Mucosa of gallbladder (tissue), 1 donor: ENCODE results near the gene KLHL12. TPM values are rescaled to one million over a fixed set of nuclear protein-coding genes. Genes with fewer than 3 reads are reported as not detected.

Experiments used
- DNase-seq: peaks from one replicate; pipeline ENCODE4 v3.0.0-alpha.2; 2020; ENCODE audit warnings: low spot score
- total RNA-seq: library from RNA; stranded (reverse); gene quantifications from one replicate; pipeline ENCODE4 v1.2.1, GENCODE V29; 2021
- donor health status: DM: no; HTN: no; CAD: no.

KLHL12 gene
- total RNA-seq, 1 donor from 2014 or later = 26.8 TPM

DNA sequence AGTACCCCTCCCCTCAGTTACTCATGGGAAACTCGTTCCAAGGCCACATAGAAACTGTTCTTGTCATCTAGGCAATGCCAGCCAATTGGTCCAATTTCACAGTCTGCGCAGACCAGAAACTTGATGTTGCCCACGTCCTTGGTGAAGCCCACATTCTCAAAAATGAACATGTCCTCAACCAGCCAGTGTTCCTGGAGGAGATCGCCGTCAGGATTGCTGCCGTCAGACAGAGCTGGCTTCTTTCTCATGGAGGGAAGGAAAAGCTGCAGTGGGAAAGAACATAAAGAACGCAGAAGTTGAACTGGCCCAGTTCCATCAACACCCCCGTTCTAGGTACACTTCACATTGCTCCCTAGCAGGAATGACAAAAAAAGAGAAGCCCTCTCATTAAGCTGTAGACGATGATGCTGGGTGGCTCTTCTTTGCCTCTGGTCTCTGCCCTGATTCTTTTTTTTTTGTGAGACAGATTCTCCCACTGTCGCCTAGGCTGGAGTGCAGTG, 46.0 kb downstream of the KLHL12 start:
- DNase-seq = no peak

DNA sequence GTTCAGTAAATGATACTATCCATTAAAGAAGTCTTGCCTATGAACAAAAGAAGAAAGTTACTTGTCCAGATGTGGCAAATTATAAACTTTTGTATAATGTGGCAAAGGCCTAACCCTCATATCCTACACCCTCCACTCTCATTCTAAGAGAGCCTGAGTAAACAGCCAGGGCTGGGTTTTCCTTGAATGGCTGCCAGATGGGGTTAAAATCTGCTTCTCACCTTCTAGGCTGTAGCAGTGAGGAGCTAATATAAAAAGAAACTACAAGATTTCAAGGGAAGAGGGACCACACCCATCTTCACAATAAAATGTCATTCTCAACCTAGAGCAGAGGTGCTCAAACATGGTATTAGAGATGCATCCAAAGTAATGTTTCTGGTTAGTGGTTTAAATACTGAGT, 47.0 kb downstream of the KLHL12 start:
- no peak for DNase-seq

DNA sequence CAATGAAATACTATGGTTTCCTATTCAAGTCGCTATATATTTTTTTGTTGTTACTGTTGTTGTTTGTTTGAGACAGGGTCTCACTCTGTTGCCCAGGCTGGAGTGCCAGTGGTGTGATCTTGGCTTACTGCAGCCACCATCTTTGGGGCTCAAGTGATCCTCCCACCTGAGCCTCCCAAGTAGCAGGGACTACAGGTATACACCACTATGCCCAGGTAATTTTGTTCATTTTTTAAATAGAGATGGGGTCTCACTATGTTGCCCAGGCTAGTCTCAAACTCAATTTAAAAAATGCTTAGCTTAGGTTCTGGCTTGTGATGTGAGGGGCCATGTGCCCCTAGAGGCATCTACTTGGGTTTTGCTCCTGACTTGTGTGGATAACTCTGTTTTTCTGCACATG, 47.9 kb downstream of the KLHL12 start:
- no peak for DNase-seq

DNA sequence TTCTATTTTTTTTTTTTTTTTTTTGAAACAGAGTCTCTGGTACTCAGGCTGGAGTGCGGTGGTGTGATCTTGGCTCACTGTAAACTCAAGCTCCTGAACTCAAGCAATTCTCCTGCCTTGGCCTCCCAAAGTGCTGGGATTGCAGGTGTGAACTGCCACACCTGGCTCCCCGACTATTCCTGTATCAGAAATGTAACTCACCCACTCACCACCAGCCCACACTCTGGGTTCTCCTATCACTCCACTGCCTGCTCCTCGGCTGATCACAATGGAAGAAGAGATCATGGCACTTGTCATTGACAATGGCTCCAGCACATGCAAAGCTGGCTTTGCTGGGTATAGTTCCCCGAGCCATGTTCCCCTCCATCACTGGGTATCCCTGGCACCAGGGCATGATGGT, 54.0 kb downstream of the KLHL12 start:
- no peak for DNase-seq

DNA sequence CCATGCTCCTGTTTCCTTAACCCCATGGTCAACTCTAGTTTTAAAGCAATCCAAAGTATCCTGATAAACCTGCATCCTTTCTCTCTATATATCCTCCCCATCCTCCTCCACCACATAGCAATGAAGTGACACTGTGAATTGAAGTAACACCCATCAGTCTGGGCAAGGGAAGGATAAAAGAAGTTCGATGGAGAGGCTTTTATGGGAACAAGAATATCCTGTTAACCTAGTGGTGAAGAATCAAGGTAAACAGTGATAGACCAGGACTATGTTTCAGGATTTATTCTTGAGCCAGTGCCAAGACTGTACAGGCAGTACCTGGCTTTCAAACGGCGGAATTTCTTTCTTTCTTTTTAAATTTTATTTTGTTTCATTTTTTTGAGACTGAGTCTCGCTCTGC, 55.7 kb downstream of the KLHL12 start:
- no peak for DNase-seq

DNA sequence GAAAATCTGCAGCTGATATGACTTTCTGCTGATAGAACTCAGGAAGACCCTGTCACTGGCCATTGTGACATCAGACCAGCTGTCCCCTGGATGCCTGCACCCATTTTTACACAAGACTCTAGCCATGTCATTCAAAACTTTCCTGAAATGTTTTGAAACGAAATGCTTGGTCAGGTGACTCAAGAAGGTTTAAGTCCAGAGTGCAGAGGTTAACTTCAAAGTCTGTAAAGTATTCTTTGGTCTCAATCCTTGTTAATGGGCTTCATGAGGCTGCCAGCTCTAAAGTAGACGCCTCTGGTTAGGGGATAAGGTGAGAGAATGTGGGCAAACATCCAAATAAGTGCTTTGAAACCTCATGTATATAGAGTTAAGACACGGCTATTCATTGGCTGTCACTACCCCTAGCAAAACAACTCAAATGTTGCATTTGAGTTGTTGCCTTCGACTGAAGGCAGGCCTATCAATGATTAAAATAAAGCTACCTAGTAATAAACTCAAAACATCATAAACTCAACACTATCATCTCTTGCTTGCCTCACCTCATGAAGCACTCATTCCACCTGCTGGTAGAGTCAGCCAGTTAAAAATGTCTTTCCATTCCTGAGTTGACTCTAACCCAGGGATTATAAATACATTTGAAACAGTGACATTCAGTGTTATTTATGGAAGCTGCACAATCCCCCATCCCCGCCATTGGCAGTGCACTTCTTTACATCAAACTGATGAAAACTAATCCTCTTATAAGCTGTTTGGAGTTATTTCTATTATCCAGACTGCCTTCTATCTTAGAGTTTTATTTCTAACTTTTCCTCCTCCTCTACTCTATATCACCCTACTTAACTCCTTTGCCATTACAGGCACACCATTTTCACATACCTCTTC, 64.1 kb downstream of the KLHL12 start:
- no peak for DNase-seq

DNA sequence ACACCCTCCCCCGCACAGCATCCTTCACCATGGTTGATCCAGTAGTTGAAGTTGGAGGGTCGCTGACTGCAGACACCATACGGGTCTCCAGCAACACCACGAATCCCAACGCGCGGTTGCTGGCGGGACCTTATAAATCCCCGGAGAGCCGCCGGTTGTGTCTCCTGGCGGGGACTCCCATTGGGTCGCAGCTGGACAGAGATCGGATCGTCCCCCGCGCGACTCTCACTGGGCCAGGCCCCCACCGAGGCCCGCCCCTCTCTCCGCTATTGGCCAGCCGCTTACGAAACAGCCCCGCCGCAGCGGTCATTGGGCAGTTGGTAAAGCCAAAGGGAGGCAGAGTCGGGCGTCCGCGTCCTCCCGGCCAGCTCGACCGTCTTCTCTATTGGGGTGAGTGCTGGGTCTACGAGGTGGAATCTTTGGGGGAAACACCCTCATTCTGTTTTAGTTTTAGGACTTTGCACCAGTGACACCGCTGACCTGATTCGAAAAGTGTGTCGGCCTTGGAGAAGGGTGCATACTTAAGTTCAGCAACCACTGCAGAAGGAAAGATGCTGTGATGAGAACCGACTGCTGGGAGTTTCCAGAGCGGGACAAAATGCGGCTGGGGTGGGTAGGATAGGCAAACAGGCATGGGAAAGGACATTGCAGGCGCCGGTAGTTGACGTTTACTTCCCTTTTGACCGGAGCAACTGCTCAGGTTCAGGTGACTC, 65.5 kb downstream of the KLHL12 start:
- DNase-seq = peak; percentile 92

DNA sequence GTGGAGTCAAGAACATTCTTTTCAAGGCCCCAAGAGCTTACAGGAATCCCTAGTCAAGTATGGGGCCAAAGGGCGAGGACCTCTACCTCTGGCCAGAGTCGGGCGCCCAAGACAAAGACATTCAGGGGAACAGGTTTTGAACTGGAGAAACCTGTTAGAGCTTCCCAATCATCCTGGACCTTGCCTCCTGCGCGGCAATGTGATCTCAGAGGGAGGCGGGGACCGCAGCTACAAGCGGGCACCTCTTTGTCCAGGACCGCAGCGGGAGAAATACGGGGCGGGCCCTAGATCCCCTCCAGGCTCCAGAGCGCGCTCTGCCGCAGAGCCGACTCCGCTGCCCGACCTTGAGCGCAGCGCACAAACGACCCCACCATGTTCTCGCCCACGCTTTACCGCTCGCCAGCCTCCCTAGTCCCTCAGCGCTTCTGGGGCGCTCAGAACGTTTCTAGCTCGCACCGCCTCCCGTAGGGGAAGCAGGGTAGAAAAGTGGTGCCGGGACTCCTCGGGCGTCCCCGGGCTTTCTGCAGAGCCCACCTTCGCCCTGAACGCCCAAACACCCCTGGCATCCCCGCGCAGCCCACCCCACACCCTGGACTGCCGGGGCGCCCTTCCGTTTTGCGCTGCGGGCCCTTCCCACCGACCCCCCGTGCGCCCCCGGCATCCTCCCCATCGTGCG, 66.2 kb downstream of the KLHL12 start:
- DNase-seq = peak; percentile 86

DNA sequence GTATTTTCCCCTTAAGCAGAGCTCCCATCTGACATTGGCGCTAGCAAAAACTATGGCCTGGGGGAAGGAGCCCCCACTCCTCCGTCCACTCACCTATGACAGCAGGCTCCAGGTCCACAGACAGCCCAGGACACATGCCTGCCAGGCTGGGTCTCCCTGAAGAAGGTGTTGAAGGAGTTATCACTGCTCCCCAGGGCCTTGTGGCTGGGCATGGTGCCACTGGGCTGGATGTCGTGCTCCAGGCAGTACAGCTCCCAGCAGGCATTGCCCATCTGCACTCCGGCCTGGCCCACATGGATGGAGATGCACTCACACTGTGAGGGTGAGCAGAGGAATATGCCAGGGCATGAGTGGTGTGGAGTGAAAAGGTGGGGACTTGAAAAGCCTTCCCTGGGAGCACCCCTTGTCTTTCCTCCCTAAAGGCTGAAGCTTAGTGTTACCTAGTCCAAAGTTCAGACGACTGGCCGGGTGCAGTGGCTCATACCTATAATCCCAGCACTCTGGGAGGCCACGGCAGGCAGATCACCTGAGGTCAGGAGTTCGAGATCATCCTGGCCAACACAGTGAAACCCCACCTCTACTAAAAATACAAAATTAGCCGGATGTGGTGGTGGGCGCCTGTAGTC, 68.1 kb downstream of the KLHL12 start:
- no peak for DNase-seq

DNA sequence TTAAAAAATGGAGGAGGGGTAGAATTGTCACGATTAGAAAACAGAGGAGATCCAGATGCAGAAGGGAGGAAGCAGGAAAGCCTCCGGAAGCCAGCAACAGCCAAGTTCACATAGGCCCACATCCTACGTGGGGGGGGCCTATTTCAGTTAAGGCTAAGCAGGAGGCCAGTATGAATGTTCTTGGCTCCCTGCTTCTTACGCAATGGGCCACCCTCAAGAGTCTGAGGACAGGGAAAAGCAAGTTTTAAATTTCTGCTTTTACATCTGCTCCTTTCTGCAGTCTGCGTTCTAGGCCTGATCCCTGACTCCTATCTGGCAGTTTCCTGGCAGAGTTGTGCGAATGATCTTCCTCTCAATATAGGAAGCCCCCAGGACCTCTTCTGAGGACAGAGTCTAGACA, 68.7 kb downstream of the KLHL12 start:
- DNase-seq = peak; percentile 47

DNA sequence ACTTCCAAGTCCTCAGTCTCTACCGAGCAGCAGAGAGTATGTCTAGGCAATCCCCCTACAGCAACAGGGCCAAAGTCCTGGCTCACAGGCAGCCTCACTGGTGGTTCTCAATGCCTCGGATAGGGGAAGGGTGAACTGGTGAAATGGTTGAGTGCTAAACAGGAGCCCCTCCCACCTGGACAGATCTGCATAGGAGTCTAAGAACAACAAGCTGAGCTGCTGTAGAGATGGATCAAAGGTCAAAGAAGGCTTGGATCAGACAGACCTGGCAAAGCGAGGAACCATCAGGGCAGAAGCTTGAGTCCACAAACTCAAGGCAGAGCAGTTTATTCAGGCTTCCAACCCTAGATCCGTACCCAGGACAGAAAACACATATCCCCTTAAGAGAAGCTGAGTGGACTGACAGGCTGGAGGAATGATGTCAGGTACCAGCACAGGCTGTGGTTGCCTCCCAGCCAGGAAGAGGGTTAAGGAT, 69.9 kb downstream of the KLHL12 start:
- no peak for DNase-seq

DNA sequence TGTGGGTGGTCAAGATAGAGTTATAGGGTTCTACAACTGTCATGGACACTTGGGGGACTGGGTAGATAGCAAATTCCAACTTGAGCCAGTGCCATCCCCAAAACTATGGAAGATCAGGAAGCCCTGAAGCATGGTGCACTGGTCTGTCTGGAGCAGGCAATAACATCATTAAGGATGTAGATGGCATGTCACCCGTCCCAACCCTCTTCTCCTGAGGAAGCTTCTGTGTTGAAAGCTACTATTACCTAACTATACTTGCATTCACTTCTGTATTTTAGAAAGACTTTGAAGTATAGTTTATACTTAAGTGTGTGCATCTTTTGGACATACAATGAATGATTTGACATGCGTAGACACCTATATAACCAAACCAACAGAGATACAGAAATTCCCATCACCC, 71.0 kb downstream of the KLHL12 start:
- no peak for DNase-seq

DNA sequence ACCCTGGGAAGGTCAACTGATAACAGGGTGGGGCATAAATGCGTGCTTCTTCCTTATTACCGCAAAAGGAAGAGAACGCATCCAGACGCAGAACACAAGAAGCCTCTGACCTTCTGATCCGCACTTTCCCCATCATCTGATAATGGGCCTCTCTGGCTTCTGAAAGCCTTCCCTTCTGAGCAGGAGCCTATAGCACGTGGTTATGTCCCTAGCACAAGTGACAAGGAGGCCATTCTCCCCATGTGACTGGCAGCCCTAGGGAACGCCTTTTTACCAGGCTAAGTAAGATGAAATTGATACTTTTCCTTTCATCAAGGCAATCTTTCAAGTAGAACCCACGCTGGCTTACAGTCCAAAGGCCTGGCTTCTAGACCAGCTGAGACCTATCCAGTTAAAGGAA, 72.2 kb downstream of the KLHL12 start:
- DNase-seq = no peak

DNA sequence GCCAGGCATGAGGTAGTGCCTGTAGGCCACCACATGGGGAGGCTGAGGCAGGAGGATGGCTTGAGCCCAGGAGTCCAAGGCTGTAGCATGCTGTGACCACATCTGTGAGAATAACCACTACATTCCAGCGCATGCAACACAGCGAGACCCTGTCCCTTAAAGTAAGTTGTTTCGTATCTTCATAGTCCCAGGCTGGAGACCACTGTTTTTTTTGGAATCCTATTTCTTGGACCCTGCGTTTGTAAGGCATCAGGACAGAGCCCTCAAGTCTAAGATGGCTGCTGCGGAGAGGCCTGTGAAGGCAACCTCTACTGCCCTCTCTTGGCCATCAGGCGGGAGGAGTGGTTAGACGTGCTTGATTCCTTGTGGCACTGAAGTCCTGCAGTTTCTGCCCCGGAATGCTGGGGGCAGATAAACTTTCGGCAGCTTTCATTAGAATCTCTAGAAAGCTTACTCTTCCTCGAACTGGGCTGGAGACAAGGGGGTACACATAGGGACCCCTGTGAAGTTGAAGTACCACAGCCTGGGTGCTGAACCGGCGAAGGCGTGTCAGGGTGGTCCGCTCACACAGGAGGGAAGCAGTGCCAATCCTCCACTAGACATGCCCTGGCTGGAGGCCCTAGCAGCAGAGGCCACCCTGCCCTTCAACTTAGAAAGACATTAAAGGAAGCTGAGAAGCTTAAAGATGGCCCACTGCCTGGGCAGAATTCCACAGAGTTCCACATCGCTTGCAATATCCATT, 74.7 kb downstream of the KLHL12 start:
- peak; percentile 19 for DNase-seq

DNA sequence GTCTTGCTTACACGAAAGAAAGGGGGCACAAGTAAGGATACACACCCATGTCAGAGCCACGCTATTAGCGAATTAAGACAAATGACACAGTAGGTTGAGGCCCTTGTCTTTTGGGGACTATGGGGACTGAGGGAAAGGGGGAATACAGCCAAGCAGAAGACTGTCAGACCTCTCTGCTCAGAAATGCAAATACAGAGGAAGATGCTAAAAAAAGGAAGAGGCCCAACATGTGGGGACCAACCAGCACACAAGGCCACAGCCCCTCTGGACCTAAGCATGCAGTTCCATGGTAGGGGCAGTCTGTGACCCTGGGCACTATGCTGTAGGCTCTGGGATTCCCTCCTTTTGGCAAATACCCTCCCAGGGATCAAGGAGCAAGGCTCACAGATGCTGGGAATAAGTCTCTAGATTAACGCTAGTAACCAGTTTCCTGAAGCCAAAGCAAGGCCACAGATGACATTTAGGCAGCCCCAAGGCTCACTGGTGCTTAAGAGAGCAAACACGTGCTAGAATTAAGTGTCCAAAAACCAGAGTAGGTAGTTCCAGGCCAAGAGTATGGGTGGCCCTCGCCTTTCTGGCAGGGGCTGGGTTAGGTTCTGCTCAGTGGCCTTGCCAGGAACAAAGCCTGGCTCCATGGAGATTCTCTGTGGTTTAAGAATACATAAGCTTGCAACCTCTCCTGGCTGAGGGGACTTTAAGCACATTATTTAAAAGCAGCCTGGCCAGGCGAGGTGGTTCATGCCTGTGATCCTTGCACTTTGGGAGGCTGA, 76.3 kb downstream of the KLHL12 start:
- peak; percentile 46 for DNase-seq

DNA sequence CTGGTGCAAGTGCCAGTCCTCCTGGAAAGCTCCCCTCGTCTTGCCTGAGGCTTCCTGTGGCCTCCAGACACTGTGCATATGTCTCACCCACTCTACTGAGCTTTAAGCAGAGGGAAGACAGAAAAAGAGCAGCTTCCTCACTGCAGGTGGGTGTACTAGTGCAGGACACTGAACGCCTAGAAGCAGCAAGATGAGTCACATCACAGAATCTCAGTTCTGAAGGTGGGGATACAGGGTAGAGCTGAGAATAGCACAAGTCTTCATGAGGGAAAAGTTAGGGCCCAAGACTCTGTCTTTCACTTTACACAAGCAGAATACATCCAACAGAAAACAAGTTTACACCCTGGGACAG, 78.9 kb downstream of the KLHL12 start:
- no peak for DNase-seq

DNA sequence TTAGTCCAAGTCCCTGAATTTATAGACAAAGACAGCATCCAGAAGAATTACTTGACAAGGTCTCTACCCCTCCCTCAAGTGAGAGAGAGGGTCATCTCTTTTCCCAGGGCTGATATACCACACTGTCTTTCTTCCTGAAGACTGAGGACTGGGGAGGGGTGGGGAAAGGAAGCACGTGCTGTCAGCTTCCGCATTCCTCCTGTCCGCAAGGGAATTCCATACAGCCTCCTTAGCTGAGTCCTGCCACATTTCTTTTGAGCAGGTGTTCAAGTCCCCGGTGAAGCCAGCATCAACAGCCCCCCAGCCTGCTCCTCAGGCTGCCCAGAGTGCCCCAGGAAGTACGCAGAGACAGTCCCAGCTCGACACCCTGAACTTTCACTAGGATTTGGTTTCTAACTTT, 82.1 kb downstream of the KLHL12 start:
- no peak for DNase-seq

DNA sequence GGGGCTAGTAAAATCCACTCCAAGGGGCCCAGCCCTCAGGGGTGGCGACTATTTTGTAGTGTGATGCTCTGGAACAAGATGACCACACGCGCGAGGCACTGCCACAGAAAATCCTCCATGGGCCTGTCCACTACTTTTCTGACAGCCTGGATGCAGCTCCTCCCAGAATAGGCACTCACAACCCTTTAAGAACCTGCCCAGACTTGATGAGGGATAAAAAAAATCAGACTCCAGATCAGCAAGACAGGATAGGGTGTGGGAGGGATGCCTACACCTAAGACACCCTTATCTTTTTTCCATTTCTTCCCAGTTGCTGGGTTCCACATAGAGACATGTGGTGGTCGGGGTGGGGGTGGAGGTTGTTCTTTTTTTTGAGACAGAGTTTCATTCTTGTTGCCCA, 82.8 kb downstream of the KLHL12 start:
- no peak for DNase-seq

DNA sequence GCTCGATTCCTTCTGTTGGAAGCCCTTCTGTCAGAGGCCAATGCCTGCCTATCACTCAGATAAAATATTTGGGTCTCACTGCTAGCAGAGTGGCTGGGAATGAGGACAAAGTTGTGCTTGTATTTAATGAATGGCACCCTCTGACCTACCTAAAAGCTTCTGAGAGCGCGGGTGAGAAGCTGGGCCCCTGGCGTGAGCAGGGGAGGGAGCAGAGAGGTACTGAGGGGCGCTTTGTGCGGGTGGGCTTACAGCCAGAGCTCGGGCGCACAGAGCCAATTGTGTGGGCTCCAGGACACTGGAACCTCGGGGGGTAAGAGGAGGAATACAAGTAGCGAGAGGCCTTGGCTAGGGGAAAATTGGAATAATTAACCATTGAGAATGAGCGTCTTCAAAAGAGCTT, 84.0 kb downstream of the KLHL12 start:
- no peak for DNase-seq
